Measurements from ENCODE around the gene IFNA6. TPM values are rescaled to one million over a fixed set of nuclear protein-coding genes. Genes with fewer than 3 reads are reported as not detected.

Gene IFNA6
- total RNA-seq, 1 donor from 2014 or later: not detected

DNA sequence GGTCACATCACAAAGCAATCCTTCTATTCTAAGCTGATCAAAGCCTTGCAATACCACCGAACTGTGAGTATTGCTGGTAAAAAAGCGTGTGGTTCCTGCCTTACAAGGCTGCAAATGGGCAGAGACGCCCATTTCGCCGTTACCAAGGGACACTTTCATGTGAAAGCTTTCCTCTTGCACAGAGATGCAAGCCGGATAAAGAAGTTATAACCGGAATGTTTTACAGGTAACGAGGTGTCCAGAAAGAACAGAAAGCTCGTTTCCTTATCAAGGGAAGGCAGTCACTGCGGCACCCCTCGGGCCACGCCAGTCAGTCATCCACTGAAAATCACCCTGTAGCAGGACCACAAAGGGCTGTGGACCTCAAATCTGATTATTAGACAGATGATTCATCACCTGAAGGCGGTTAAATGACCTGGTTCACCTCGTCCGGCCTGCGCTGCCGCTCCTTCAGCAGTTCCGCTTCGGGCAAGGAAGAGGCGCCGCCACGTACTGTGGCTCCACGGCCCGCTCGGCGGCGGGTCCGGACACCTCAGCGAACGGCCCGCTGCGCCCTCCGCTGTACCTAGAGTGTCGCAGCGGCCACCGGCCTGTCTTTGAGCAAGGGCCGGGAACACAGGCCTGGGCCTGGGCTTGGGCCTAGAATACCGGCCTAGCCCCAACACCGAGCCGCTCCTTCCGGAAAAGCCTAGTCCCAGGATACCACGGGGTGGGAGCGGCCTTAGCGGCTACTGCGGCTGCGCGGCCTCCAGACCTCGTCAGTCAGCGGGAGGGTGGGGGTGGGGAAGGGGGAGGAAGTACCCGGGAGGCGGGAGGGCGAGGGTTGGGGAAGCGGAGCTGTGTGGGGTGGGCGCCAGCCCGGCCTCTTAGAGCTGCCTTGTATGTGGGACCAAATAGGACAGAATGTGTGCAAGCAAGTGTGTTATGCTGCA lies 15.7 kb downstream of the IFNA6 start, which contains the start of gene KLHL9:
Gene KLHL9, minus strand, starts transcription at position 704 of the 932 bp plus-strand sequence. Its CDS starts 545 bp downstream, at position 159.
- Histone ChIP-seq H3K4me1 (peaks cover 39% of the 10 kb centered on the region), H3K9me3 (no peaks in the 10 kb centered on the region), H3K27me3 (no peaks in the 10 kb centered on the region), H3K27ac (peak within 1 kb of the TSS; percentile 99), H3K36me3 (peaks cover 5% of the 10 kb centered on the region), H3K4me3 (peak within 1 kb of the TSS; percentile 95)
- TF ChIP-seq, protein P1, sequence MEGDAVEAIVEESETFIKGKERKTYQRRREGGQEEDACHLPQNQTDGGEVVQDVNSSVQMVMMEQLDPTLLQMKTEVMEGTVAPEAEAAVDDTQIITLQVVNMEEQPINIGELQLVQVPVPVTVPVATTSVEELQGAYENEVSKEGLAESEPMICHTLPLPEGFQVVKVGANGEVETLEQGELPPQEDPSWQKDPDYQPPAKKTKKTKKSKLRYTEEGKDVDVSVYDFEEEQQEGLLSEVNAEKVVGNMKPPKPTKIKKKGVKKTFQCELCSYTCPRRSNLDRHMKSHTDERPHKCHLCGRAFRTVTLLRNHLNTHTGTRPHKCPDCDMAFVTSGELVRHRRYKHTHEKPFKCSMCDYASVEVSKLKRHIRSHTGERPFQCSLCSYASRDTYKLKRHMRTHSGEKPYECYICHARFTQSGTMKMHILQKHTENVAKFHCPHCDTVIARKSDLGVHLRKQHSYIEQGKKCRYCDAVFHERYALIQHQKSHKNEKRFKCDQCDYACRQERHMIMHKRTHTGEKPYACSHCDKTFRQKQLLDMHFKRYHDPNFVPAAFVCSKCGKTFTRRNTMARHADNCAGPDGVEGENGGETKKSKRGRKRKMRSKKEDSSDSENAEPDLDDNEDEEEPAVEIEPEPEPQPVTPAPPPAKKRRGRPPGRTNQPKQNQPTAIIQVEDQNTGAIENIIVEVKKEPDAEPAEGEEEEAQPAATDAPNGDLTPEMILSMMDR (IDR thresholded peaks at IDR 0.05): no peak
- DNase-seq: peak; percentile 96
- intact Hi-C loops (cut with DNase I): no loop called here
- ATAC-seq: peak; percentile 99

DNA sequence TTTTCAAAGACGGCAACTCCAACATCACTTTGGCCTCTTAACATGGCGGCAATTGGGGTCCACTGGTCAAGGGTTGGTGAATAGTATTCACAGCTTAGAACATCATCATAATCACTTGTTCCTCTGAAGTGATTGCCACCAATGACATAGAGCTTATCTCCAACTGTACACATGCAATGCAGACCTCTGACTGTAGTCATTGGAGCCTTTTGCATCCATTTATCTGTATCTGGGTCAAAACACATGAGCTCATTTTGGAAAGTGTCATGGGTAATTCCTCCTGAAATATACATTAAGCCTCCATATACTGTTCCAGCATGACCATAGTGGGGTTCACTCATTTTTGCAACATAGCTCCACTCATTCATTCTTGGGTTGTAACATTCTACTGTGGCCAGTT lies 17.5 kb downstream of the IFNA6 start:
- peaks cover 52% of the 10 kb centered on the region for H3K4me1 ChIP-seq
- no peak for DNase-seq
- TF ChIP-seq, protein P1 (IDR thresholded peaks at IDR 0.05): no peak
- no peak for ATAC-seq
- H3K36me3 ChIP-seq: peaks cover 5% of the 10 kb centered on the region
- H3K4me3 ChIP-seq: no peak overlapping the region
- no peaks in the 10 kb centered on the region for H3K9me3 ChIP-seq
- no peak overlapping the region for H3K27ac ChIP-seq
- intact Hi-C loops (cut with DNase I): no loop called here
- no peaks in the 10 kb centered on the region for H3K27me3 ChIP-seq

DNA sequence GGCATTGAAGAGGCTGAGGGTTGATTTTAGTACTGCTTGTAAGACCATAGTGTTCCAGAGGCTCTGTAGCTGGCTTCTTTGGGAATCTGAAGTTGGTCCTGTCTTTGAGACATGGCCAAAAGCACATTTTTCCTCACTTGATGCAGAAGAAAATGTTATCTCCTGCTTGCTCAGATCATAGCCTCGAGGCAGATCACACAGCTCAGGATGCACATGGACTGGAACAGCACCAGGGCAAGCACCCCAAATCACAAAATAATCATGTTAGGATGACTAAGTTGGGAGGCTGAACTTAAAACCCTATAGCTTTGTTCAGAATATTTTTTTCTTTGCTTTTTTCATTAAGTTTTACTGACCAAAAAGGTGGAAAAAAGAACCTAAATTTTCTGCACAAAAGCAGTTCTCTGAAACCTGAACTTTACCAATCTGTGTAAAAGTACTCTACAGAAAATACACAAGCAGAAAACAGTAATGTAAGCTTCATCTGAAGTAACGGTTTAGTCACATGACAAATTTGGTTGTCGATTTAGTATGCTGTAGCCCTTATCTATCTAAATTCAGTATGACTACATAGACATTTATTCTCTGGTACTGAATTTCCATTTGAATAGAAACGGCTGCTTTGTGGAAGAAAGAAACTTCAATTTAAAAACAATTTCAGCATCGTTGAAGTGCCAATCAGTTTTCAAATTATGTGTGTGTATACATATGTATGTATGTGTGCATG lies 18.8 kb downstream of the IFNA6 start:
- ATAC-seq (no peak), DNase-seq (no peak)
- TF ChIP-seq, protein P1 (IDR thresholded peaks at IDR 0.05): no peak
- intact Hi-C loops (cut with DNase I): no loop called here
- no peak overlapping the region for H3K27ac ChIP-seq
- peaks cover 5% of the 10 kb centered on the region for H3K36me3 ChIP-seq
- peaks cover 60% of the 10 kb centered on the region for H3K4me1 ChIP-seq
- no peaks in the 10 kb centered on the region for H3K9me3 ChIP-seq
- H3K27me3 ChIP-seq: no peaks in the 10 kb centered on the region
- no peak overlapping the region for H3K4me3 ChIP-seq

DNA sequence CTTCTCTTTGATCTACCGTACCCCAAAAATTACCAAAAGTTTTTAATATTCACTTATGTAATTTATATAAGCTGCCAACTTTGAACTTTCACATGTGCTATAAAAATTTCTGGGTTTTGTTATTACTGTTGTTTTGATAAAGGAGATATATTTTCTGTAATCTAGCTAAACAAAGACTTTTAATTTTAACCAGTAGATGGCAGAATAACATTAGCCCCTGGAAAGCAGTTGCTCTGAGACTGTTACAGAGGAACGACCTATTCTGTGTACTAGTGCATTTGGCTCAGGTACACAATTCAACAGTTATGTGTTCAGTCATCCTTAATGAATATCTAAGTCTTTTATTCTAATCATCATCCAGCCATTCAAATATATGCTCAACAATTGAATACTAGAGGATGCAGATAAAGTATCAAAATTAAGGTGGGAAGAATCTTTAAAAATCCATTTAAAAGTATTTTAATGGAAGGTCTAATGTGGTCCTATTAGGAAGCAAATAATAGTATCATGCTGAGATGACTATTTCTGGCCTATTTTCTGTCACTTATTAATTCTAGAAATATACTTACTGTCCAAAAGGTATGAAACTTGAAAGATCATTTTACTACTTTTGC lies 24.1 kb downstream of the IFNA6 start:
- no peak overlapping the region for H3K4me3 ChIP-seq
- H3K36me3 ChIP-seq: peaks cover 21% of the 10 kb centered on the region
- no peaks in the 10 kb centered on the region for H3K9me3 ChIP-seq
- H3K4me1 ChIP-seq: peaks cover 39% of the 10 kb centered on the region
- H3K27ac ChIP-seq: no peak overlapping the region
- H3K27me3 ChIP-seq: no peaks in the 10 kb centered on the region
- DNase-seq (no peak), ATAC-seq (peak; percentile 79)
- TF ChIP-seq, protein P1 (IDR thresholded peaks at IDR 0.05): peak; percentile 73
- intact Hi-C loops (cut with DNase I): no loop called here

DNA sequence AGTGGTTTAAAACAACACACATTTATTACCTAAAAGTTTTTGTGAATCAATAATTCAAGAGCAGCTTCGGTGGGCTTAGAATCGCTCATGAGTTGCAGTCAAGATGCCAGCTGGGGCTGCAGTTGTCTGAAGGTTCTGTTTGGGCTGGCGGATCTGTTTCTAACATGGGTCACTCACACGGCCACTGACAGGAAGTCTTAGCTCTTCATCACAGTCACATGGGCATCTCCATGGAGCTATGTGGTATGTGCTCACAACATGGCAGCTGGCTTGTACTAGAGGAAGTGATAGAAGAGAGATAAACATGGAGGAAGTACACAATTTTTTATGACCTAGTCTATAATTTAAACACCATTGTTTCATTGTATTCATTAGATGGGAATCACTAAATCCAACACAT lies 26.6 kb downstream of the IFNA6 start:
- intact Hi-C loops (cut with DNase I): no loop called here
- TF ChIP-seq, protein P1 (IDR thresholded peaks at IDR 0.05): no peak
- Histone ChIP-seq H3K27me3 (no peaks in the 10 kb centered on the region), H3K27ac (no peak overlapping the region), H3K36me3 (peaks cover 28% of the 10 kb centered on the region), H3K4me3 (no peak overlapping the region), H3K4me1 (peaks cover 19% of the 10 kb centered on the region), H3K9me3 (no peaks in the 10 kb centered on the region)
- no peak for DNase-seq
- peak; percentile 84 for ATAC-seq
